HepG2 (cell line): ENCODE measurements around the gene FGFR4. TPM values are rescaled to one million over a fixed set of nuclear protein-coding genes. Genes with fewer than 3 reads are reported as not detected.
A peak's percentile ranks its signal among the peaks of the same experiment; 100 is the strongest.

Experiments
- ATRX ChIP-seq: sonication (generic); formaldehyde crosslinking; IDR thresholded peaks from 2 replicates; pipeline ENCODE4 v1.4.0; 2020; ENCODE audit warnings: missing genetic modification reagents, borderline replicate concordance
- BORCS8-MEF2B ChIP-seq: sonication (generic); formaldehyde crosslinking; IDR thresholded peaks from 2 replicates; pipeline ENCODE4 v1.8.0; 2022; ENCODE audit warnings: mild to moderate bottlenecking, missing genetic modification reagents
- CHCHD3 ChIP-seq: sonication (generic); formaldehyde crosslinking; IDR thresholded peaks from 2 replicates; pipeline ENCODE4 v1.8.0; 2022; ENCODE audit warnings: mild to moderate bottlenecking, missing genetic modification reagents, moderate library complexity
- E2F5 ChIP-seq: sonication (generic); formaldehyde crosslinking; conservative IDR thresholded peaks from 2 replicates; pipeline ENCODE4 v1.4.0; 2020; ENCODE audit warnings: missing genetic modification reagents
- GTF3A ChIP-seq: sonication (generic); formaldehyde crosslinking; conservative IDR thresholded peaks from 2 replicates; pipeline ENCODE4 v1.4.0; 2020; ENCODE audit warnings: mild to moderate bottlenecking, missing genetic modification reagents
- HIC2 ChIP-seq: sonication (generic); formaldehyde crosslinking; IDR thresholded peaks from 2 replicates; pipeline ENCODE4 v1.9.0; 2022; ENCODE audit warnings: low read depth, missing genetic modification reagents
- ISL2 ChIP-seq: sonication (generic); formaldehyde crosslinking; IDR thresholded peaks from 2 replicates; pipeline ENCODE4 v1.5.0; 2020; ENCODE audit warnings: missing genetic modification reagents
- MEIS1 ChIP-seq: sonication (generic); formaldehyde crosslinking; IDR thresholded peaks from 2 replicates; pipeline ENCODE4 v1.9.0; 2021; ENCODE audit warnings: mild to moderate bottlenecking, missing genetic modification reagents, moderate library complexity, borderline replicate concordance
- NCOA5 ChIP-seq: sonication (generic); formaldehyde crosslinking; IDR thresholded peaks from 2 replicates; pipeline ENCODE4 v1.4.0; 2020; ENCODE audit warnings: missing genetic modification reagents
- POLR2AphosphoS5 ChIP-seq: IDR thresholded peaks from 2 replicates; pipeline ENCODE4 v1.6.1; 2012; ENCODE audit warnings: low read depth, low read length
- RXRB ChIP-seq: IDR thresholded peaks from 2 replicates; pipeline ENCODE4 v1.6.1; 2016; ENCODE audit warnings: borderline replicate concordance, missing genetic modification reagents, missing compliant biosample characterization
- SALL1 ChIP-seq: sonication (generic); formaldehyde crosslinking; IDR thresholded peaks from 2 replicates; pipeline ENCODE4 v1.8.0; 2022; ENCODE audit warnings: mild to moderate bottlenecking, missing genetic modification reagents
- SIN3A ChIP-seq: IDR thresholded peaks from 2 replicates; pipeline ENCODE4 v1.6.1; 2011; ENCODE audit warnings: low read depth, mild to moderate bottlenecking, control low read depth, low read length, borderline replicate concordance
- TEAD3 ChIP-seq: optimal IDR thresholded peaks from 2 replicates; pipeline ENCODE3; 2016; ENCODE audit warnings: borderline replicate concordance
- ZBTB21 ChIP-seq: sonication (generic); formaldehyde crosslinking; IDR thresholded peaks from 2 replicates; pipeline ENCODE4 v1.4.0; 2020; ENCODE audit warnings: missing genetic modification reagents
- ZFP62 ChIP-seq: sonication (generic); formaldehyde crosslinking; IDR thresholded peaks from 2 replicates; pipeline ENCODE4 v1.4.0; 2020; ENCODE audit warnings: missing genetic modification reagents
- ZNF12 ChIP-seq: sonication (generic); formaldehyde crosslinking; IDR thresholded peaks from 2 replicates; pipeline ENCODE4 v1.5.0; 2020; ENCODE audit warnings: missing genetic modification reagents
- ZNF329 ChIP-seq: sonication (generic); formaldehyde crosslinking; IDR thresholded peaks from 2 replicates; pipeline ENCODE4 v1.9.0; 2021; ENCODE audit warnings: low read depth, mild to moderate bottlenecking, missing genetic modification reagents
- ZNF362 ChIP-seq: sonication (generic); formaldehyde crosslinking; IDR thresholded peaks from 2 replicates; pipeline ENCODE4 v1.4.0; 2020; ENCODE audit warnings: missing genetic modification reagents, mild to moderate bottlenecking, borderline replicate concordance
- ZNF44 ChIP-seq: sonication (generic); formaldehyde crosslinking; IDR thresholded peaks from 2 replicates; pipeline ENCODE4 v1.5.1; 2020; ENCODE audit warnings: mild to moderate bottlenecking, missing genetic modification reagents
- ZNF563 ChIP-seq: sonication (generic); formaldehyde crosslinking; IDR thresholded peaks from 2 replicates; pipeline ENCODE4 v1.8.0; 2022; ENCODE audit warnings: mild to moderate bottlenecking, moderate library complexity, missing genetic modification reagents
- ZNF597 ChIP-seq: sonication (generic); formaldehyde crosslinking; IDR thresholded peaks from 2 replicates; pipeline ENCODE4 v1.5.0; 2020; ENCODE audit warnings: missing genetic modification reagents
- ZNF713 ChIP-seq: sonication (generic); formaldehyde crosslinking; IDR thresholded peaks from 2 replicates; pipeline ENCODE4 v1.4.0; 2020; ENCODE audit warnings: mild to moderate bottlenecking, missing genetic modification reagents
- ZNF790 ChIP-seq: sonication (generic); formaldehyde crosslinking; IDR thresholded peaks from 2 replicates; pipeline ENCODE4 v1.8.0; 2022; ENCODE audit warnings: missing genetic modification reagents, mild to moderate bottlenecking, borderline replicate concordance
- polyA plus RNA-seq, 8 experiments: library from polyadenylated mRNA; depleted of rRNA in 3 of 8; stranded (reverse) in 7 of 8; unstranded in 1 of 8; fragments of >200 nt; fragmentation: Illumina TruSeq in 4 of 8; extraction: Trizol in 4 of 8; gene quantifications; 2 replicates each; pipeline versions ENCODE4 v1.2.1 to v1.2.3, GENCODE V29; 2011 to 2016; ENCODE audit warnings: low read depth in 4 of 8, missing spikeins in 1 of 8, mixed read lengths in 1 of 8; ENCODE audit not compliant: insufficient read depth in 1 of 8
- total RNA-seq, 5 experiments: library from RNA; depleted of rRNA; stranded (reverse); fragments of >200 nt; fragmentation: Illumina TruSeq; extraction: Trizol; gene quantifications; 2 replicates each; pipeline ENCODE4 v1.2.3, GENCODE V29; 2016; ENCODE audit warnings: low read depth in 1 of 5

Gene FGFR4
- total and polyA plus RNA-seq, 2 of the 13 experiments (the other 11 are each of a cell fraction or from before 2014, with no cell fraction given), result 129 to 219 TPM

GRCh38 chr5:177086654-177087397 lies at the start of gene FGFR4 (continued):
- TF ChIP-seq ZNF12 (0 out of 2 replicates have a peak, but pooled peaks have one; percentile 8), ZNF790 (CRISPR knock-in tag) (peak; percentile 49; the same call in 1 of the 2 replicates), ZBTB21 (CRISPR knock-in tag) (no peak), E2F5 (0 out of 2 replicates have a peak, but pooled peaks have one; percentile 40), SIN3A (peak; percentile 65; the same call in 1 of the 2 replicates), NCOA5 (CRISPR knock-in tag) (no peak), MEIS1 (peak; percentile 34; the same call in 1 of the 2 replicates), POLR2AphosphoS5 (peak; percentile 70), ZNF44 (no peak), ZNF563 (CRISPR knock-in tag) (peak; percentile 84), ZNF597 (CRISPR knock-in tag) (no peak), ZFP62 (no peak), ZNF362 (CRISPR knock-in tag) (no peak), ZNF713 (no peak), ISL2 (CRISPR knock-in tag) (peak; percentile 59), GTF3A (CRISPR knock-in tag) (no peak), ATRX (CRISPR knock-in tag) (no peak), BORCS8-MEF2B (CRISPR knock-in tag) (peak; percentile 90; the same call in 1 of the 2 replicates), SALL1 (CRISPR knock-in tag) (peak; percentile 83), ZNF329 (CRISPR knock-in tag) (peak; percentile 93), RXRB (CRISPR knock-in tag) (peak; percentile 78), TEAD3 (CRISPR knock-in tag) (peak; percentile 67), CHCHD3 (CRISPR knock-in tag) (peak; percentile 45; the same call in 1 of the 2 replicates), HIC2 (CRISPR knock-in tag) (peak; percentile 75)
